HEK293 (cell line): ENCODE measurements around the gene ITGA11.
A peak's percentile ranks its signal among the peaks of the same experiment; 100 is the strongest.

Experiments
- CTCF ChIA-PET: fragments of 350-600 bp; formaldehyde crosslinking; extraction: SDS; loops from one replicate; lab custom pipeline; 2021; ENCODE audit warnings: antibody characterized with exemption; lab: Yijun Ruan, JAX
- POLR2A ChIA-PET: fragments of 300-600 bp; formaldehyde crosslinking; extraction: SDS; loops from one replicate; lab custom pipeline; 2020; ENCODE audit warnings: antibody characterized with exemption, inconsistent platforms; lab: Yijun Ruan, JAX
- H3K27ac ChIP-seq: fragments of 200-500 bp; sonication (Bioruptor generic); 2 replicates; pipeline ENCODE4 v1.5.1; 2014; ENCODE audit warnings: low read depth, low read length, control low read depth, inconsistent platforms; ENCODE audit errors: extremely low read depth
- H3K36me3 ChIP-seq, 2 experiments: fragments of 200-500 bp in 1 of 2; sonication (Bioruptor generic) in 1 of 2; 1 replicate in 1 of 2; 2 replicates in 1 of 2; pipeline ENCODE4 v1.5.1; 2014 to 2017; ENCODE audit warnings: inconsistent platforms in 2 of 2, low read length in 2 of 2; ENCODE audit not compliant: control insufficient read depth in 2 of 2, insufficient read depth in 1 of 2
- H3K4me1 ChIP-seq: fragments of 200-500 bp; sonication (Bioruptor generic); 2 replicates; pipeline ENCODE4 v1.5.1; 2014; ENCODE audit warnings: mild to moderate bottlenecking, low read length, inconsistent platforms; ENCODE audit not compliant: control insufficient read depth, insufficient read depth
- H3K4me3 ChIP-seq: 2 replicates; pipeline ENCODE4 v1.5.1; 2011; ENCODE audit warnings: low read depth, mild to moderate bottlenecking, control low read depth, low read length, moderate library complexity
- H3K9me3 ChIP-seq: fragments of 200-500 bp; sonication (Bioruptor generic); 2 replicates; pipeline ENCODE4 v1.5.1; 2014; ENCODE audit warnings: low read depth, low read length, inconsistent platforms; ENCODE audit not compliant: control insufficient read depth, insufficient read depth
- FEZF1 ChIP-seq: fragments of 450-650 bp; formaldehyde crosslinking; IDR thresholded peaks from 2 replicates; pipeline ENCODE4 v1.5.1; 2016; ENCODE audit warnings: missing biosample characterization, missing genetic modification characterization
- GFI1B ChIP-seq: fragments of 450-650 bp; formaldehyde crosslinking; IDR thresholded peaks from 2 replicates; pipeline ENCODE4 v1.5.1; 2016; ENCODE audit warnings: missing biosample characterization, missing genetic modification characterization
- GLI4 ChIP-seq: fragments of 450-650 bp; formaldehyde crosslinking; IDR thresholded peaks from 2 replicates; pipeline ENCODE4 v1.5.1; 2016; ENCODE audit warnings: missing biosample characterization, missing genetic modification characterization
- KLF8 ChIP-seq: fragments of 450-650 bp; formaldehyde crosslinking; IDR thresholded peaks from 2 replicates; pipeline ENCODE4 v1.5.1; 2016; ENCODE audit warnings: missing biosample characterization, missing genetic modification characterization
- SP7 ChIP-seq: fragments of 450-650 bp; formaldehyde crosslinking; IDR thresholded peaks from 2 replicates; pipeline ENCODE4 v1.5.1; 2016; ENCODE audit warnings: missing biosample characterization, missing genetic modification characterization
- ZBTB17 ChIP-seq: fragments of 450-650 bp; formaldehyde crosslinking; IDR thresholded peaks from 2 replicates; pipeline ENCODE4 v1.5.1; 2016; ENCODE audit warnings: missing biosample characterization, missing genetic modification characterization
- ZBTB7A ChIP-seq: fragments of 450-650 bp; formaldehyde crosslinking; IDR thresholded peaks from 2 replicates; pipeline ENCODE4 v1.5.1; 2016; ENCODE audit warnings: low read depth, missing biosample characterization, missing genetic modification characterization
- ZNF121 ChIP-seq: fragments of 450-650 bp; formaldehyde crosslinking; IDR thresholded peaks from 2 replicates; pipeline ENCODE4 v1.5.1; 2016; ENCODE audit warnings: missing biosample characterization, missing genetic modification characterization
- ZNF184 ChIP-seq: fragments of 450-650 bp; IDR thresholded peaks from 2 replicates; pipeline ENCODE4 v1.5.1; 2018; ENCODE audit warnings: missing biosample characterization, mild to moderate bottlenecking, missing genetic modification characterization
- ZNF19 ChIP-seq: fragments of 450-650 bp; formaldehyde crosslinking; IDR thresholded peaks from 2 replicates; pipeline ENCODE4; 2016; ENCODE audit warnings: missing biosample characterization, missing genetic modification characterization, low read depth
- ZNF2 ChIP-seq: fragments of 450-650 bp; formaldehyde crosslinking; IDR thresholded peaks from 2 replicates; pipeline ENCODE4 v1.5.1; 2016; ENCODE audit warnings: missing biosample characterization, missing genetic modification characterization
- ZNF354C ChIP-seq: fragments of 450-650 bp; formaldehyde crosslinking; IDR thresholded peaks from 2 replicates; pipeline ENCODE4 v1.5.1; 2016; ENCODE audit warnings: missing biosample characterization, missing genetic modification characterization, low read depth, borderline replicate concordance
- ZNF423 ChIP-seq: fragments of 450-650 bp; formaldehyde crosslinking; IDR thresholded peaks from 2 replicates; pipeline ENCODE4 v1.5.1; 2016; ENCODE audit warnings: missing biosample characterization, missing genetic modification characterization
- TF ChIP-seq, protein P1 (sequence below): fragments of 450-650 bp; formaldehyde crosslinking; IDR thresholded peaks from 2 replicates; pipeline ENCODE4; 2016; ENCODE audit warnings: missing biosample characterization, missing genetic modification characterization
- TF ChIP-seq, protein P2 (sequence below): fragments of 450-650 bp; formaldehyde crosslinking; conservative IDR thresholded peaks from 2 replicates; pipeline ENCODE4 v1.5.1; 2016; ENCODE audit warnings: low read depth, missing biosample characterization, missing genetic modification characterization
- TF ChIP-seq, protein P3 (sequence below): IDR thresholded peaks from 2 replicates; pipeline ENCODE4 v1.6.1; 2011; ENCODE audit warnings: mild to moderate bottlenecking, low read depth, low read length, borderline replicate concordance

The ITGA11 gene

GRCh38 chr15:68463444-68463843 is 31.5 kb upstream of the ITGA11 start:
- Histone ChIP-seq H3K27ac (no peak overlapping the region), H3K4me3 (no peak overlapping the region), H3K9me3 (no peaks in the 10 kb centered on the region), H3K36me3 (no peaks in the 10 kb centered on the region), H3K4me1 (no peaks in the 10 kb centered on the region)
- CTCF ChIA-PET: interaction anchor here (0.6 kb wide), 1 partner anchor 48 kb away, joined by 3 read pairs; no protein-coding TSS in a partner anchor
- TF ChIP-seq, protein P1, sequence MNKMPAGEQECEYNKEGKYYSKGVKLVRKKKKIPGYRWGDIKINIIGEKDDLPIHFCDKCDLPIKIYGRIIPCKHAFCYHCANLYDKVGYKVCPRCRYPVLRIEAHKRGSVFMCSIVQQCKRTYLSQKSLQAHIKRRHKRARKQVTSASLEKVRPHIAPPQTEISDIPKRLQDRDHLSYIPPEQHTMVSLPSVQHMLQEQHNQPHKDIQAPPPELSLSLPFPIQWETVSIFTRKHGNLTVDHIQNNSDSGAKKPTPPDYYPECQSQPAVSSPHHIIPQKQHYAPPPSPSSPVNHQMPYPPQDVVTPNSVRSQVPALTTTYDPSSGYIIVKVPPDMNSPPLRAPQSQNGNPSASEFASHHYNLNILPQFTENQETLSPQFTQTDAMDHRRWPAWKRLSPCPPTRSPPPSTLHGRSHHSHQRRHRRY: no peak
- TF ChIP-seq ZNF354C (tag by site-specific recombination): no peak
- POLR2A ChIA-PET: interaction anchor here (0.6 kb wide), 1 partner anchor 410 kb away, joined by 4 read pairs; no protein-coding TSS in a partner anchor

DNA sequence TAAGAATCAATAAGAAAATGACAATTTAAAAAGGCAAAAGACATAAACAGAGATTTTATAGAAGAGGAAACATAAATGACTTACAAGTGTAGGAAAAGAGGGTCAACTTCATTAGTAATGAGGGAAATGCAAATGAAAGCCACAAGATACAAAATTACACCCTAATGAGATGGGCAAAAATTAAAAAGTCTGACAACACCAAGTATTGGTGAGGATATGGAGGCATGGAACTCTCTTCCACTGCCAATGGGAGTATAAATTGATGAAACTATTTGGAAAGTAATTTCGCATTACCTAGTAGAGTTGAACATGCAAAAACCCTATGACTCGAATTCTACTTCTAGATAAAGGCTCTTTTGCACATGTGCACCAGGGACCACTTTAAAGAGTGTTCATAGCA is 28.2 kb upstream of the ITGA11 start:
- POLR2A ChIA-PET: no interaction called here
- no peaks in the 10 kb centered on the region for H3K9me3 ChIP-seq
- no peaks in the 10 kb centered on the region for H3K4me1 ChIP-seq
- no peak overlapping the region for H3K27ac ChIP-seq
- CTCF ChIA-PET: no interaction called here
- no peak overlapping the region for H3K4me3 ChIP-seq
- no peak for TF ChIP-seq ZNF2 (tag by site-specific recombination)
- TF ChIP-seq SP7: no peak
- peak; percentile 98 for TF ChIP-seq ZNF184 (tag by site-specific recombination)
- TF ChIP-seq ZBTB17 (tag by site-specific recombination): no peak
- no peak for TF ChIP-seq GLI4
- H3K36me3 ChIP-seq: no peaks in the 10 kb centered on the region

GRCh38 chr15:68450192-68450591 is 18.2 kb upstream of the ITGA11 start:
- no peaks in the 10 kb centered on the region for H3K4me1 ChIP-seq
- POLR2A ChIA-PET: no interaction called here
- no peak overlapping the region for H3K27ac ChIP-seq
- no peaks in the 10 kb centered on the region for H3K36me3 ChIP-seq
- no peak overlapping the region for H3K4me3 ChIP-seq
- TF ChIP-seq, protein P2, sequence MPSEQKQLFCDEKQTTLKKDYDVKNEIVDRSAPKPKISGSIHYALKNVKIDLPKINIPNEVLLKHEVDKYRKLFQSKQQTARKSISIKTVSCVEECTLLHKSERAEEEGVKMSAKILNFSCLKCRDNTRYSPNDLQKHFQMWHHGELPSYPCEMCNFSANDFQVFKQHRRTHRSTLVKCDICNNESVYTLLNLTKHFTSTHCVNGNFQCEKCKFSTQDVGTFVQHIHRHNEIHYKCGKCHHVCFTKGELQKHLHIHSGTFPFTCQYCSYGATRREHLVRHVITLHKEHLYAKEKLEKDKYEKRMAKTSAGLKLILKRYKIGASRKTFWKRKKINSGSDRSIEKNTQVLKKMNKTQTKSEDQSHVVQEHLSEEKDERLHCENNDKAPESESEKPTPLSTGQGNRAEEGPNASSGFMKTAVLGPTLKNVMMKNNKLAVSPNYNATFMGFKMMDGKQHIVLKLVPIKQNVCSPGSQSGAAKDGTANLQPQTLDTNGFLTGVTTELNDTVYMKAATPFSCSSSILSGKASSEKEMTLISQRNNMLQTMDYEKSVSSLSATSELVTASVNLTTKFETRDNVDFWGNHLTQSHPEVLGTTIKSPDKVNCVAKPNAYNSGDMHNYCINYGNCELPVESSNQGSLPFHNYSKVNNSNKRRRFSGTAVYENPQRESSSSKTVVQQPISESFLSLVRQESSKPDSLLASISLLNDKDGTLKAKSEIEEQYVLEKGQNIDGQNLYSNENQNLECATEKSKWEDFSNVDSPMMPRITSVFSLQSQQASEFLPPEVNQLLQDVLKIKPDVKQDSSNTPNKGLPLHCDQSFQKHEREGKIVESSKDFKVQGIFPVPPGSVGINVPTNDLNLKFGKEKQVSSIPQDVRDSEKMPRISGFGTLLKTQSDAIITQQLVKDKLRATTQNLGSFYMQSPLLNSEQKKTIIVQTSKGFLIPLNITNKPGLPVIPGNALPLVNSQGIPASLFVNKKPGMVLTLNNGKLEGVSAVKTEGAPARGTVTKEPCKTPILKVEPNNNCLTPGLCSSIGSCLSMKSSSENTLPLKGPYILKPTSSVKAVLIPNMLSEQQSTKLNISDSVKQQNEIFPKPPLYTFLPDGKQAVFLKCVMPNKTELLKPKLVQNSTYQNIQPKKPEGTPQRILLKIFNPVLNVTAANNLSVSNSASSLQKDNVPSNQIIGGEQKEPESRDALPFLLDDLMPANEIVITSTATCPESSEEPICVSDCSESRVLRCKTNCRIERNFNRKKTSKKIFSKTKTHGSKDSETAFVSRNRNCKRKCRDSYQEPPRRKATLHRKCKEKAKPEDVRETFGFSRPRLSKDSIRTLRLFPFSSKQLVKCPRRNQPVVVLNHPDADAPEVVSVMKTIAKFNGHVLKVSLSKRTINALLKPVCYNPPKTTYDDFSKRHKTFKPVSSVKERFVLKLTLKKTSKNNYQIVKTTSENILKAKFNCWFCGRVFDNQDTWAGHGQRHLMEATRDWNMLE (tag by site-specific recombination): no peak
- H3K9me3 ChIP-seq: no peaks in the 10 kb centered on the region
- CTCF ChIA-PET: interaction anchor here (0.7 kb wide), 1 partner anchor 8 kb away, joined by 3 read pairs; no protein-coding TSS in a partner anchor

DNA sequence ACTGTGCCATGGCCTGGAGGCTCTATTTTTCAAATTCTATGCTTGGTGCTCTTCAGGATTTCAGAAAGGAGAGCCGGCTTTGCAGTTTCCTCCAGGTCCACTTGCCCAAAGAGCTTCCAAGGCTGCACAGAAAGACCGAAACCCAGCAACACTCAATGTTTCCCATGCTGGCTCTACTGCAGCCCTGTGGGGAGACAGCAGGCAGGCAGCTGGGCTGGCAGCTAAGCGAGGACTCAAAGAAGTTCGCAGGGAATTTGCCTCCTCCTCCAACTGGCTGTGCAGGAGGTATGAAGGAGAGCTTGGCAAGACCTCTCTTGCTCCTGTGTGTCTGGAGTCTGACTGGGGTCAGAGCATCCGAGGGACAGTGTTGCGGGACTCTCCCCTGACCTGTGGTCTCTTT is 17.4 kb upstream of the ITGA11 start:
- no peak overlapping the region for H3K27ac ChIP-seq
- ChIA-PET CTCF (no interaction called here), POLR2A (no interaction called here)
- no peaks in the 10 kb centered on the region for H3K36me3 ChIP-seq
- no peaks in the 10 kb centered on the region for H3K9me3 ChIP-seq
- no peak overlapping the region for H3K4me3 ChIP-seq
- no peaks in the 10 kb centered on the region for H3K4me1 ChIP-seq
- TF ChIP-seq ZBTB7A (tag by site-specific recombination) (no peak), ZNF423 (tag by site-specific recombination) (no peak), GFI1B (tag by site-specific recombination) (no peak), FEZF1 (tag by site-specific recombination) (no peak), KLF8 (no peak), ZNF19 (tag by site-specific recombination) (no peak), ZNF121 (tag by site-specific recombination) (no peak)
- TF ChIP-seq, protein P2 (tag by site-specific recombination): no peak
- TF ChIP-seq, protein P3, sequence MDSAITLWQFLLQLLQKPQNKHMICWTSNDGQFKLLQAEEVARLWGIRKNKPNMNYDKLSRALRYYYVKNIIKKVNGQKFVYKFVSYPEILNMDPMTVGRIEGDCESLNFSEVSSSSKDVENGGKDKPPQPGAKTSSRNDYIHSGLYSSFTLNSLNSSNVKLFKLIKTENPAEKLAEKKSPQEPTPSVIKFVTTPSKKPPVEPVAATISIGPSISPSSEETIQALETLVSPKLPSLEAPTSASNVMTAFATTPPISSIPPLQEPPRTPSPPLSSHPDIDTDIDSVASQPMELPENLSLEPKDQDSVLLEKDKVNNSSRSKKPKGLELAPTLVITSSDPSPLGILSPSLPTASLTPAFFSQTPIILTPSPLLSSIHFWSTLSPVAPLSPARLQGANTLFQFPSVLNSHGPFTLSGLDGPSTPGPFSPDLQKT: no peak
